HFFc6 (cell line): ENCODE measurements around the gene REEP1. TPM values are rescaled to one million over a fixed set of nuclear protein-coding genes. Genes with fewer than 3 reads are reported as not detected.

ENCODE experiments used
- DNase-seq: peaks from one replicate; pipeline ENCODE4 v3.0.0-alpha.2; 2018
- H3K27ac Mint-ChIP-seq: 2 replicates; pipeline ENCODE4 v1.8.0; 2020; ENCODE audit warnings: mild to moderate bottlenecking, mixed read lengths
- H3K27me3 Mint-ChIP-seq: 2 replicates; pipeline ENCODE4 v1.8.0; 2021; ENCODE audit warnings: mild to moderate bottlenecking, moderate library complexity, mixed read lengths; ENCODE audit not compliant: insufficient read depth
- H3K36me3 Mint-ChIP-seq: 2 replicates; pipeline ENCODE4 v1.8.0; 2021; ENCODE audit warnings: low read depth, mixed read lengths
- H3K4me1 Mint-ChIP-seq: 2 replicates; pipeline ENCODE4 v1.8.0; 2020; ENCODE audit warnings: low read depth, mixed read lengths
- H3K4me3 Mint-ChIP-seq: 2 replicates; pipeline ENCODE4 v1.8.0; 2020; ENCODE audit warnings: mild to moderate bottlenecking, moderate library complexity, mixed read lengths
- H3K9me3 Mint-ChIP-seq: 2 replicates; pipeline ENCODE4 v1.8.0; 2020; ENCODE audit warnings: mild to moderate bottlenecking, mixed read lengths
- total RNA-seq, 6 experiments: library from RNA; stranded (reverse); fragmentation: NEBNext Ultra II Directional; extraction: Animal tissue kit (Norgen Biotek cat#: 25700); gene quantifications; 2 replicates in 1 of 6; 3 replicates in 5 of 6; pipeline ENCODE4 v1.2.3, GENCODE V29; 2021
- TF ChIP-seq, protein P1 (sequence below): fragments of 200-600 bp; sonication (generic); IDR thresholded peaks from 2 replicates; pipeline ENCODE4 v1.5.0; 2021; ENCODE audit warnings: antibody characterized with exemption, mild to moderate bottlenecking

Gene REEP1
- total RNA-seq, 6 experiments from 2014 or later, result 0.07 to 0.23 (median 0.15) TPM

DNA sequence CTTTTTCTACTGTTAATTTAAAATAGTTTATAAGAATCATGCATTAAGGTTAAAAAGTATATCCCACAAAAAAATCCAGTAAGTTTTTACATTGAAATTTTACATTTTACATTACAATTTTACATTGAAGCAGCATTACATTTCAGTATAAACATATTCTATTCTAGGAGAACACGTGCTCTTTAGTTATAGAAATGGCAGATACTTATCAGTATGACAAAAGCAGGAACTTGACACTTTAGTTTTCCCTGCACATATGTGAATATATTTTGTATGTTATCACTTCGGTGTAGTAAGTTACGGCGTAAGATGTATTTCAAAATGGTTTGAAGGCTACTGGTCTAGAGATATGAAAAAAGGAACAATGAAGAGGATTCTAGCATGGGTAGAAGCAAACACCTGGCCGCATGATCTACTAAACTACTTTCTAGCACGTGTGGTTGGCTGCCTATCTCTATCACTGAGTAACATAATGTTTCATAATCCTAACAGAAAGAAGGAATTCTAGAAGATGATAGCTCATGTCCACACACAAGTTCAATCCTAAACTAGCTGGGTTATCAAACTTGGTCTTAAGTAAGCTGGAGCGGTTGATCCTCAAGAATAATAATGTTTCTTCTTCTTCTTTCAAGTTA, 147.5 kb downstream of the REEP1 start:
- TF ChIP-seq, protein P1, sequence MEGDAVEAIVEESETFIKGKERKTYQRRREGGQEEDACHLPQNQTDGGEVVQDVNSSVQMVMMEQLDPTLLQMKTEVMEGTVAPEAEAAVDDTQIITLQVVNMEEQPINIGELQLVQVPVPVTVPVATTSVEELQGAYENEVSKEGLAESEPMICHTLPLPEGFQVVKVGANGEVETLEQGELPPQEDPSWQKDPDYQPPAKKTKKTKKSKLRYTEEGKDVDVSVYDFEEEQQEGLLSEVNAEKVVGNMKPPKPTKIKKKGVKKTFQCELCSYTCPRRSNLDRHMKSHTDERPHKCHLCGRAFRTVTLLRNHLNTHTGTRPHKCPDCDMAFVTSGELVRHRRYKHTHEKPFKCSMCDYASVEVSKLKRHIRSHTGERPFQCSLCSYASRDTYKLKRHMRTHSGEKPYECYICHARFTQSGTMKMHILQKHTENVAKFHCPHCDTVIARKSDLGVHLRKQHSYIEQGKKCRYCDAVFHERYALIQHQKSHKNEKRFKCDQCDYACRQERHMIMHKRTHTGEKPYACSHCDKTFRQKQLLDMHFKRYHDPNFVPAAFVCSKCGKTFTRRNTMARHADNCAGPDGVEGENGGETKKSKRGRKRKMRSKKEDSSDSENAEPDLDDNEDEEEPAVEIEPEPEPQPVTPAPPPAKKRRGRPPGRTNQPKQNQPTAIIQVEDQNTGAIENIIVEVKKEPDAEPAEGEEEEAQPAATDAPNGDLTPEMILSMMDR, result no peak
- Mint-ChIP-seq H3K27ac (peak overlapping the region; percentile 6; the same call in 1 of the 2 replicates), H3K36me3 (peaks cover 13% of the 10 kb centered on the region), H3K9me3 (no peaks in the 10 kb centered on the region), H3K27me3 (no peaks in the 10 kb centered on the region), H3K4me3 (no peak overlapping the region), H3K4me1 (peaks cover 59% of the 10 kb centered on the region)
- no peak for DNase-seq

DNA sequence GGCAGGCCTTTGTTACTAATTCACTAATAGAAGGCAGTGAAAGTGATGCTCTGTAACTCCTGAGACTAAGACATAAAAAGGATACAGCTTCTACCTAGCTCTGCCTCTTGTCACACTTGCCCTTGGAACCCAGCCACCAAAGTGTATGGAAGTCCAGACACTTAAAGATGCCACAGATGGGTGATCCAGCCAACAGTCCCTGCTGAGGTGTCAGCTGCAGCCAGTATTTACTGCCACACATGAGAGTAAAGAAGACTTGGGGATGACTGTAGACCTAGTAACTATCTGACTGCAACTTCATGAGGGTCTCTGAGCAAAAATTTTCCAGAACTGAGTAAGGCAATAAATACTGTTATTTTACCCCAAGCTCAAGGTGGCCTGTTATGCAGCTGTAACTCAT, 151.0 kb downstream of the REEP1 start:
- H3K27me3 Mint-ChIP-seq, result no peaks in the 10 kb centered on the region

DNA sequence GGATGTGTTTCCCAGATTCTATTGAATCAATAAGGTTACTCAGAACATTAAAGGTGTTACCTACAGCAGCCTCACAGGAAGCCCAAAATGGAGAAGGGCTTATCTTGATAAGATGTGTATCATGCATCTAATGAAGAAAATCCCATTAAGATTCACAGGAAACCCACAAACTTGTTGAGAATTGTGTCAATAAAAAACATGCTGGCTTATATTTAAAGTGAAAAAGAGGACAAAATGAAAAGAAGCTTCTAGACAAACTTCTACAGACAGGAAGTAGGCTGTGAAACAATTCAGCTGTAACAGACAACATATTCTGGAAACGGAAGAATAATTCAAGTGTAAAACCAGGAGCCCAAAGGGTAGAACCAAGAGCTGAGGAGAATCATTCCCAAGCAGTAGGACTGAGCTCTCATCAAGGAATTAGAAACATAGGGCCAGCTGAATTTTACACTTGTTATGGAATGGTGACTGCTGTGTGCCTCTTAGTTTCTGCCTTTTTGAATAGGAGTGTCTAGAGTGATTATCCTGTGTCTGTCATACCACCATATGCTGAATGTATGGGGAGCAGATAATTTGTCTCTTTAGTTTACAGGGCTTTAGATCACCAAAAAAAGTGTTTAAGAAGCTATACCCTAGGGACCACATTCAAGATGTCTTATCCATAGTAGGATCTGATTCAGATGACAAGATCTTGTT, 151.8 kb downstream of the REEP1 start:
- peak overlapping the region; percentile 14 for H3K27ac Mint-ChIP-seq
- TF ChIP-seq, protein P1, result no peak

More for the DNA sequence above, 151.0 kb downstream of the REEP1 start:
- Mint-ChIP-seq H3K27ac (peak overlapping the region; percentile 40; the same call in 1 of the 2 replicates), H3K36me3 (peaks cover 9% of the 10 kb centered on the region), H3K4me3 (no peak overlapping the region), H3K4me1 (peaks cover 46% of the 10 kb centered on the region), H3K9me3 (no peaks in the 10 kb centered on the region)
- TF ChIP-seq, protein P1, result no peak
- DNase-seq, result no peak

DNA sequence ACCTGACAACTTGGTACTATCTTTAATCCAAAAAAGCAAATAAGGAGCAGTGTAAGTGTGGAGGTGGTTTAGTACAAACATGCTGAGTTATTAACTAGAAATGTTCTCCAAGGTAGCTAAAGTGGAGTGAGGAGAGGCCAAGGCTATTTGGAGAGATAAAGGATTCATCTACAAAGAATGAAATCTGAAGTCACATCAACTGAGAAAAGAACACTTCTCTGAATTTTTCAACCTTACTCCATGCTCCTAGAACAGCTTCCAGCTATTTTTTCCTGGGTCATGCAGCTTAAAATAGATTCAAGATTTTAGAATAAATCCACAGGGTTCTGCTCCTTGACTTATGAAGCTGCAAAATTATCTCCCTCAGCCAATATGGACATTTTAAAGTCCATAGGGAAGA, 160.8 kb downstream of the REEP1 start:
- Mint-ChIP-seq H3K4me1 (peaks cover 31% of the 10 kb centered on the region), H3K9me3 (no peaks in the 10 kb centered on the region), H3K27me3 (no peaks in the 10 kb centered on the region), H3K4me3 (peak overlapping the region; percentile 38; the same call in 1 of the 2 replicates), H3K27ac (peak overlapping the region; percentile 8; the same call in 1 of the 2 replicates), H3K36me3 (peaks cover 11% of the 10 kb centered on the region; the same call in 1 of the 2 replicates)
- DNase-seq, result peak; percentile 12
- TF ChIP-seq, protein P1, result no peak

More for the DNA sequence above, 151.8 kb downstream of the REEP1 start:
- Mint-ChIP-seq H3K4me3 (no peak overlapping the region), H3K9me3 (no peaks in the 10 kb centered on the region), H3K4me1 (peaks cover 46% of the 10 kb centered on the region), H3K36me3 (peaks cover 9% of the 10 kb centered on the region), H3K27me3 (no peaks in the 10 kb centered on the region)
- DNase-seq, result no peak

DNA sequence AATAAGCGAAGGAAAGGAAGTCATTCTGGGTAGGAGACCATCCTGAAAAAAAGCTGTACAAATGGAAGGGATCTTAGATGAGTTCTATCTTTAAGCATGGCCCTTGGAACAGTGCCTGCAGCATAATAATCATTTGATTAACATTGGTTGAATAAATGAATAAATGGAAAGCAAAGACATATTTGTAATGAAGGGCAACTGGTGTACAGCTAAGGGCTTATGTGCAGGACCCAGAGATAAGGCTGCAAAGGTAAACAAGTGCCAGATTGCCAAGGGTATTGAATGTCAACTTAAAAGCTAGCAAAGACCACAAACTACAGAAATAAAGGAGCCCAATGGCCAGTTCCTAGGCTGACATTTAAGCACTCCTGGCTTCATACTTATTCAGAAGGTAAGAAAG, 161.6 kb downstream of the REEP1 start:
- no peak overlapping the region for H3K4me3 Mint-ChIP-seq
- no peak overlapping the region for H3K27ac Mint-ChIP-seq
- no peak for DNase-seq
- TF ChIP-seq, protein P1, result no peak
- peaks cover 11% of the 10 kb centered on the region; the same call in 1 of the 2 replicates for H3K36me3 Mint-ChIP-seq
- no peaks in the 10 kb centered on the region for H3K9me3 Mint-ChIP-seq
- H3K27me3 Mint-ChIP-seq, result no peaks in the 10 kb centered on the region
- peaks cover 31% of the 10 kb centered on the region for H3K4me1 Mint-ChIP-seq
